Measurements from ENCODE around the gene ANKRD33B. TPM values are rescaled to one million over a fixed set of nuclear protein-coding genes. Genes with fewer than 3 reads are reported as not detected.
A peak's percentile ranks its signal among the peaks of the same experiment; 100 is the strongest.

The ANKRD33B gene
- total and polyA plus RNA-seq, 2 donors from 2014 or later, result 4.8 to 20.3 TPM

GRCh38 chr5:10533226-10533625, 30.6 kb upstream of the ANKRD33B start:
- Histone ChIP-seq H3K36me3 (ENCODE audit: control insufficient read depth in 2 of 3, insufficient read depth in 3 of 3, low read length in 3 of 3) (no peaks in the 10 kb centered on the region), H3K27ac (ENCODE audit: low read depth in 2 of 2, low read length in 2 of 2) (no peak overlapping the region), H3K9ac (ENCODE audit: low read length in 3 of 3) (no peak overlapping the region), H3K4me1 (ENCODE audit: control insufficient read depth in 2 of 3, insufficient read depth in 2 of 3, low read depth in 1 of 3, low read length in 3 of 3) (peaks cover 0 to 10% (median 0%) of the 10 kb centered on the region in 3 donors), H3K9me3 (ENCODE audit: control insufficient read depth in 2 of 3, insufficient read depth in 1 of 3, low read length in 3 of 3) (no peaks in the 10 kb centered on the region), H3K4me3 (ENCODE audit: low read length in 3 of 3) (no peak overlapping the region), H3K27me3 (ENCODE audit: control insufficient read depth, insufficient read depth, low read length) (no peaks in the 10 kb centered on the region)
- no peak for TF ChIP-seq CTCF (IDR thresholded peaks at IDR 0.05; ENCODE audit: borderline replicate concordance, extremely low read depth, insufficient read depth)
- DNase-seq (peak in 4 of 5 donors; percentile 28 to 49 (median 37)), FAIRE-seq (no peak)
- intact Hi-C loops (cut with DNase I), result no loop called here

- Histone ChIP-seq H3K27ac (ENCODE audit: low read depth in 2 of 2, low read length in 2 of 2) (no peak overlapping the region), H3K9ac (ENCODE audit: low read length in 3 of 3) (no peak overlapping the region), H3K9me3 (ENCODE audit: control insufficient read depth in 2 of 3, insufficient read depth in 1 of 3, low read length in 3 of 3) (no peaks in the 10 kb centered on the region), H3K27me3 (ENCODE audit: control insufficient read depth, insufficient read depth, low read length) (no peaks in the 10 kb centered on the region), H3K36me3 (ENCODE audit: control insufficient read depth in 2 of 3, insufficient read depth in 3 of 3, low read length in 3 of 3) (no peaks in the 10 kb centered on the region), H3K4me3 (ENCODE audit: low read length in 3 of 3) (no peak overlapping the region), H3K4me1 (ENCODE audit: control insufficient read depth in 2 of 3, insufficient read depth in 2 of 3, low read depth in 1 of 3, low read length in 3 of 3) (peaks cover 0 to 10% (median 0%) of the 10 kb centered on the region in 3 donors)
- DNase-seq (peak in 1 of 5 donors; percentile 33), FAIRE-seq (no peak)
- intact Hi-C loops (cut with DNase I), result no loop called here
- TF ChIP-seq CTCF (IDR thresholded peaks at IDR 0.05; ENCODE audit: borderline replicate concordance, extremely low read depth, insufficient read depth), result no peak
Observed at GRCh38 chr5:10534561-10535530, 29.0 kb upstream of the ANKRD33B start.

GRCh38 chr5:10536511-10536910, 27.4 kb upstream of the ANKRD33B start:
- Histone ChIP-seq H3K9ac (ENCODE audit: low read length in 3 of 3) (no peak overlapping the region), H3K36me3 (ENCODE audit: control insufficient read depth in 2 of 3, insufficient read depth in 3 of 3, low read length in 3 of 3) (no peaks in the 10 kb centered on the region)
- no peak for FAIRE-seq

More at GRCh38 chr5:10536511-10536910, 27.4 kb upstream of the ANKRD33B start:
- H3K4me1 ChIP-seq (ENCODE audit: control insufficient read depth in 2 of 3, insufficient read depth in 2 of 3, low read depth in 1 of 3, low read length in 3 of 3), result peaks cover 0 to 10% (median 0%) of the 10 kb centered on the region in 3 donors
- intact Hi-C loops (cut with DNase I), result no loop called here
- no peaks in the 10 kb centered on the region for H3K9me3 ChIP-seq (ENCODE audit: control insufficient read depth in 2 of 3, insufficient read depth in 1 of 3, low read length in 3 of 3)
- TF ChIP-seq CTCF (IDR thresholded peaks at IDR 0.05; ENCODE audit: borderline replicate concordance, extremely low read depth, insufficient read depth), result no peak
- no peak overlapping the region for H3K27ac ChIP-seq (ENCODE audit: low read depth in 2 of 2, low read length in 2 of 2)
- no peak overlapping the region for H3K4me3 ChIP-seq (ENCODE audit: low read length in 3 of 3)
- H3K27me3 ChIP-seq (ENCODE audit: control insufficient read depth, insufficient read depth, low read length), result no peaks in the 10 kb centered on the region
- peak in 1 of 5 donors; percentile 18 for DNase-seq
